Adrenal gland (tissue), 12 donors: ENCODE data around the gene BPIFB2. TPM values are rescaled to one million over a fixed set of nuclear protein-coding genes. Genes with fewer than 3 reads are reported as not detected.
"Not testable (repeated sequence)": the region's sequence is repeated elsewhere in the genome, so short reads cannot be mapped to it uniquely, and the experiment has no call there.

Source experiments
- DNase-seq, 7 donors: peaks; one replicate each; pipeline ENCODE4 v3.0.0-alpha.2; 2019 to 2020
- H3K27ac ChIP-seq, 5 donors: fragments of 200-600 bp; sonication (generic) in 4 of 5; 1 replicate in 3 of 5; 2 replicates in 2 of 5; pipeline versions ENCODE4 v1.5.1 to v1.8.0; 2016 to 2020; ENCODE audit warnings: mild to moderate bottlenecking in 1 of 5
- H3K27me3 ChIP-seq: fragments of 200-600 bp; 2 replicates; pipeline ENCODE4 v1.8.0; 2021
- H3K36me3 ChIP-seq, 2 donors: fragments of 200-600 bp; replicated peaks in 1 of 2; 1 replicate in 1 of 2; 2 replicates in 1 of 2; pipeline versions ENCODE4 v1.5.1 to v1.8.0; 2018 to 2022
- H3K4me1 ChIP-seq, 2 donors: fragments of 200-600 bp; replicated peaks in 1 of 2; 1 replicate in 1 of 2; 2 replicates in 1 of 2; pipeline versions ENCODE4 v1.5.1 to v1.8.0; 2018 to 2021
- H3K4me3 ChIP-seq, 4 donors: fragments of 200-600 bp; sonication (generic) in 3 of 4; one replicate each; pipeline ENCODE4 v1.5.1; 2016 to 2018
- H3K9me3 ChIP-seq, 3 donors: fragments of 200-600 bp; sonication (generic) in 1 of 3; replicated peaks in 1 of 3; 1 replicate in 2 of 3; 2 replicates in 1 of 3; pipeline versions ENCODE4 v1.5.1 to v1.8.0; 2016 to 2021
- POLR2A ChIP-seq, 2 donors: fragments of 450-650 bp; IDR thresholded peaks; one replicate each; pipeline ENCODE4 v1.6.1; 2017; ENCODE audit warnings: antibody characterized with exemption in 2 of 2, mild to moderate bottlenecking in 2 of 2, moderate library complexity in 1 of 2
- whole genome bisulfite sequencing, 4 donors: extraction: QIAGEN DNeasy Blood & Tissue Kit in 2 of 4; methylation state at CpG; one replicate each; pipeline versions ENCODE4 v1.1.5 to v1.1.7; 2013 to 2017; 5-methylcytosine and 5-hydroxymethylcytosine counted together
- intact Hi-C, 2 donors: fragments of 100-400 bp; cut with DNase I; formaldehyde crosslinking; loops; one replicate each; pipeline versions ENCODE4 v1.14.1 to v1.15.0; 2022 to 2023
- polyA plus RNA-seq, 3 donors: library from polyadenylated mRNA; stranded (reverse); fragments of 200-250 nt in 2 of 3; fragments of 350-450 nt in 1 of 3; fragmentation: Illumina TruSeq in 1 of 3; extraction: RNeasy Lipid Tissue Mini Kit (QIAGEN cat#74804) in 1 of 3; gene quantifications; one replicate each; pipeline ENCODE4 v1.2.3, GENCODE V29; 2013 to 2014
- total RNA-seq, 9 donors: library from RNA; depleted of rRNA in 4 of 9; stranded (reverse); fragments of >200 nt in 4 of 9; fragments of 120-200 nt in 1 of 9; fragmentation: NEBNext Ultra II Directional in 1 of 9; extraction: Animal tissue kit (Norgen Biotek cat#: 25700) in 1 of 9; gene quantifications; one replicate each; pipeline versions ENCODE4 v1.1.0 to v1.2.4, GENCODE V29; 2013 to 2023
- TF ChIP-seq, protein P1 (sequence below), 6 experiments: fragments of 450-650 bp in 4 of 6; fragments of 200-600 bp in 2 of 6; sonication (generic) in 1 of 6; IDR thresholded peaks; 1 replicate in 5 of 6; 2 replicates in 1 of 6; pipeline versions ENCODE4 v1.5.1 to v1.8.0; 2016 to 2021; ENCODE audit warnings: antibody characterized with exemption in 6 of 6, mild to moderate bottlenecking in 2 of 6, moderate library complexity in 1 of 6
- donor health status: healthy with polysubstance abuse.
- donor health status: Bipolar disorder and iron deficiency.
- donor health status: DM: yes; HTN: yes; CAD: no.
- donor health status: DM: no; HTN: no; CAD: no.
- donor health status: DM: no; HTN: no; CAD: no.
- donor health status: DM: yes; HTN: yes; CAD: no.

Gene BPIFB2
- total and polyA plus RNA-seq, 12 donors = 0.15 TPM; not detected in 11

- intact Hi-C loops = no loop called here
- DNase-seq = no peak
- no peaks in the 10 kb centered on the region for H3K27me3 ChIP-seq
- no peak for TF ChIP-seq POLR2A (IDR thresholded peaks at IDR 0.05)
- TF ChIP-seq, protein P1, sequence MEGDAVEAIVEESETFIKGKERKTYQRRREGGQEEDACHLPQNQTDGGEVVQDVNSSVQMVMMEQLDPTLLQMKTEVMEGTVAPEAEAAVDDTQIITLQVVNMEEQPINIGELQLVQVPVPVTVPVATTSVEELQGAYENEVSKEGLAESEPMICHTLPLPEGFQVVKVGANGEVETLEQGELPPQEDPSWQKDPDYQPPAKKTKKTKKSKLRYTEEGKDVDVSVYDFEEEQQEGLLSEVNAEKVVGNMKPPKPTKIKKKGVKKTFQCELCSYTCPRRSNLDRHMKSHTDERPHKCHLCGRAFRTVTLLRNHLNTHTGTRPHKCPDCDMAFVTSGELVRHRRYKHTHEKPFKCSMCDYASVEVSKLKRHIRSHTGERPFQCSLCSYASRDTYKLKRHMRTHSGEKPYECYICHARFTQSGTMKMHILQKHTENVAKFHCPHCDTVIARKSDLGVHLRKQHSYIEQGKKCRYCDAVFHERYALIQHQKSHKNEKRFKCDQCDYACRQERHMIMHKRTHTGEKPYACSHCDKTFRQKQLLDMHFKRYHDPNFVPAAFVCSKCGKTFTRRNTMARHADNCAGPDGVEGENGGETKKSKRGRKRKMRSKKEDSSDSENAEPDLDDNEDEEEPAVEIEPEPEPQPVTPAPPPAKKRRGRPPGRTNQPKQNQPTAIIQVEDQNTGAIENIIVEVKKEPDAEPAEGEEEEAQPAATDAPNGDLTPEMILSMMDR (IDR thresholded peaks at IDR 0.05) = no peak
- H3K9me3 ChIP-seq = no peaks in the 10 kb centered on the region
- no peaks in the 10 kb centered on the region for H3K36me3 ChIP-seq
- no peak overlapping the region for H3K27ac ChIP-seq
- WGBS, 4 donors = 73 to 91% (median 83%) methylated on average over 3 of the region's 3 CpGs
- H3K4me3 ChIP-seq = no peak overlapping the region
- no peaks in the 10 kb centered on the region for H3K4me1 ChIP-seq
Measured at GRCh38 chr20:33042430-33042829, 34.9 kb downstream of the BPIFB2 start.

DNA sequence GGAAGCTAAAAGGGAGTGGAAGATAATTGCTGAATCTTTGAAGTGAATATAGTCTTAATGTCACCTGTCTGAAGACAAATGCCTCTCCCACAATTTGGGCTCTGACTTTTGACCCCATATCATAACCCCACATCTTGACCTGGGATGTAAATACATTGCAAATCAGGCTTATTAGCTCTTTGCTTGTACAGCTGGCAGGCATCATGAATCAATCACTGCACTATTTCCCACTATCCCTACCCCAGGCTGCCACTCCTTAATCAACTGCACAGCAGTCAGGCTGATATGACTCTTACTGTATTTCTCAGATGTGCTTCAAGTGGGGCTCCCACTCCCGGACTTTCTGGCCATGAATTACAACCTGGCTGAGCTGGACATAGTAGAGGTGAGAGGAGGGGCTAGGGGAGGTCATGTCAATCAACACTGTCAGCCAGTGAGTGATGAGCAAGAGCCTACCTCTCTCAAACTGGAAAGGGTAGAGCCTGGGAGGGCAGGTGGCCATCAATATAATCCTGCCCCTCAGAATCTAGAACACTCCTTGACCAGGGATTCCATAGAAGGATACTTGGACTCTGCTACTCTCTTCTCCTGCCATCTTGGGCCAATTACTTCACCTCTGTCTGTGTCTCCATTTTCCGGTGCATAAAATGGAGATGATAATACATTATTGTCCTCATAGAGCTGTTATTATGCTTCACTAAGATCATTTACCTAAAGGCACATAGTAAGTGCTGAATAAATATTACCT, 35.7 kb downstream of the BPIFB2 start:
- Histone ChIP-seq H3K36me3 (no peaks in the 10 kb centered on the region), H3K27me3 (no peaks in the 10 kb centered on the region), H3K4me1 (no peaks in the 10 kb centered on the region), H3K27ac (no peak overlapping the region), H3K4me3 (no peak overlapping the region), H3K9me3 (no peaks in the 10 kb centered on the region)
- DNase-seq = no peak
- TF ChIP-seq POLR2A (IDR thresholded peaks at IDR 0.05) = no peak
- TF ChIP-seq, protein P1 (IDR thresholded peaks at IDR 0.05) = no peak
- intact Hi-C loops = no loop called here
- WGBS, 4 donors = 62 to 88% (median 79%) methylated on average over 2 of the region's 2 CpGs

GRCh38 chr20:33043731-33044181, 36.3 kb downstream of the BPIFB2 start:
- intact Hi-C loops = no loop called here
- no peak for DNase-seq
- Histone ChIP-seq H3K36me3 (no peaks in the 10 kb centered on the region), H3K27ac (no peak overlapping the region), H3K27me3 (no peaks in the 10 kb centered on the region), H3K4me1 (no peaks in the 10 kb centered on the region), H3K9me3 (no peaks in the 10 kb centered on the region), H3K4me3 (no peak overlapping the region)
- TF ChIP-seq, protein P1 (IDR thresholded peaks at IDR 0.05) = no peak
- no peak for TF ChIP-seq POLR2A (IDR thresholded peaks at IDR 0.05)
- 39 to 42% (median 42%) methylated on average over 1 of the region's 1 CpG for WGBS, 4 donors

GRCh38 chr20:33045129-33045721, 37.7 kb downstream of the BPIFB2 start:
- intact Hi-C loops, H3K27ac ChIP-seq, H3K9me3 ChIP-seq, H3K4me1 ChIP-seq, H3K27me3 ChIP-seq, H3K4me3 ChIP-seq, DNase-seq, H3K36me3 ChIP-seq: not testable (repeated sequence)
- 80 to 82% (median 81%) methylated on average over 15 of the region's 15 CpGs for WGBS, 4 donors
